ENCODE results near the gene PJA1.

PJA1 gene

DNA sequence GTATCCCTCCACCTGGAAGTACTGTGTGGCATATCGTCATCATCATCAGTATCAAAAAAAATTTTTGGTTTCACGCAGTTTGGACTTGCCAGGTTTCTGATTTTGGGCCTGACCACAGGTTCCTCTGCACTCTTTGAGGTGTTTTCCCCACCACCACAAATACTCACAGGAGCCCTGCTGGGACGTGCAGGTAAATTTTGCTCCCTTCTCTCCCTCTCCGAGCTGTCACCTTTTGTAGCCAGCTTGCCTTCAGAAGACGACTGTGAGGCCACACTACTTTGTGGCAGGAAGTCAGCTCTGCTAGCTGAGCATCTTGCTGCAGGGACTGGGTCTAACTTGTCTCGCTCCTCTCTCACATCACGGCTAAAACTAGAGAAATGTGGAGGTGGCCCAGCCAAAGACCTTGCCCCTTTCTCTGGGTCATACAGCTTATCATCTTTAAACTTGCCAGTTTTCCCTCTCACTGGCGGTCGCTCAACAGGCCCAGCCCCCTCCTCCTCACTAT, 2.8 kb downstream of the PJA1 start:
- no peak for TF ChIP-seq EZH2 (IDR thresholded peaks at IDR 0.05; ENCODE audit: borderline replicate concordance, low read length)
- no peak for TF ChIP-seq CTCF (IDR thresholded peaks at IDR 0.05; ENCODE audit: low read length)
- Histone ChIP-seq H4K20me1 (ENCODE audit: insufficient read depth, low read length) (no peaks in the 10 kb centered on the region), H3K27ac (ENCODE audit: low read depth, low read length, poor library complexity, severe bottlenecking) (no peak overlapping the region), H3K4me2 (ENCODE audit: low read length) (no peak overlapping the region), H2AFZ (ENCODE audit: low read length) (no peak overlapping the region), H3K79me2 (ENCODE audit: insufficient read depth, low read length) (no peaks in the 10 kb centered on the region), H3F3A (ENCODE audit: insufficient read depth, low read length) (no peaks in the 10 kb centered on the region), H3K4me1 (ENCODE audit: insufficient read depth, low read length, severe bottlenecking) (peaks cover 11% of the 10 kb centered on the region), H3K36me3 (ENCODE audit: insufficient read depth, low read length) (peaks cover 4% of the 10 kb centered on the region; the same call in 1 of the 2 replicates), H3K9me2 (ENCODE audit: low read depth, low read length) (no peaks in the 10 kb centered on the region), H3K27me3 (ENCODE audit: insufficient read depth, low read length) (no peaks in the 10 kb centered on the region), H3K9me3 (ENCODE audit: low read length) (no peaks in the 10 kb centered on the region), H3K4me3 (ENCODE audit: low read depth, low read length, poor library complexity, severe bottlenecking) (no peak overlapping the region), H3K9ac (ENCODE audit: low read length) (no peak overlapping the region)

DNA sequence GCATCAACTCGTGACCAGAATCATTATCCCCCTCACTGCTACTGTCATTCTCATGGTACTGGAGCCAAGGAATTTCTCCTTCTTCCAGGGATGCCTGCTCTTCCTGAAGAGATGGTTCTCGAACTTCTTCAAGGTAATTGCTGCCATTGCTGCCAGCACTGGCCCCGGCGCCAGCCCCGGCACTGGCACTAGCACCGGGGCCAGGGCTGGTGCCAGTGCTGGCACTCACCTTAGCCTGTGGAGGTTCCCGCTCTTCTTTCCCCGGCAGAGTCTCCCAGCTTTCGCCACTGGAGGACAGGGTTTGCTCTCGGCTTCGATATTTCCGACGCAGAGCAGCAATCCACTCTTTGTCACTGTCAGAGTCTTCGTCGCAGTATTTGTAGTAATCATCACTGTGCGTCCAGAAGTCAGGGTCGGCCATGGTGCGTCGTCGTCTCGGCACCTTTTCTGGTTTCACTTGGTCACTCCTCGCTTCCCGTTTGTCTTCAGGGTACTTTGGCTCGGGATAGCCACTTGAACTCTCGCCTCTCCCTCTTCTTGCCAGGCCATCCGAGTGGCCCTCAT, 3.4 kb downstream of the PJA1 start:
- Histone ChIP-seq H3K9me3 (ENCODE audit: low read length) (no peaks in the 10 kb centered on the region), H3K36me3 (ENCODE audit: insufficient read depth, low read length) (peaks cover 4% of the 10 kb centered on the region; the same call in 1 of the 2 replicates), H3K4me3 (ENCODE audit: low read depth, low read length, poor library complexity, severe bottlenecking) (no peak overlapping the region), H3K27ac (ENCODE audit: low read depth, low read length, poor library complexity, severe bottlenecking) (no peak overlapping the region), H3K9me2 (ENCODE audit: low read depth, low read length) (no peaks in the 10 kb centered on the region), H3K9ac (ENCODE audit: low read length) (no peak overlapping the region), H3K27me3 (ENCODE audit: insufficient read depth, low read length) (no peaks in the 10 kb centered on the region), H3K79me2 (ENCODE audit: insufficient read depth, low read length) (no peaks in the 10 kb centered on the region), H2AFZ (ENCODE audit: low read length) (no peak overlapping the region), H3K4me1 (ENCODE audit: insufficient read depth, low read length, severe bottlenecking) (peaks cover 11% of the 10 kb centered on the region), H4K20me1 (ENCODE audit: insufficient read depth, low read length) (no peaks in the 10 kb centered on the region), H3K4me2 (ENCODE audit: low read length) (no peak overlapping the region), H3F3A (ENCODE audit: insufficient read depth, low read length) (no peaks in the 10 kb centered on the region)
- TF ChIP-seq EZH2 (IDR thresholded peaks at IDR 0.05; ENCODE audit: borderline replicate concordance, low read length) (no peak), CTCF (IDR thresholded peaks at IDR 0.05; ENCODE audit: low read length) (no peak)

- Histone ChIP-seq H2AFZ (ENCODE audit: low read length) (no peak overlapping the region), H4K20me1 (ENCODE audit: insufficient read depth, low read length) (no peaks in the 10 kb centered on the region), H3K4me2 (ENCODE audit: low read length) (no peak overlapping the region), H3K9me2 (ENCODE audit: low read depth, low read length) (no peaks in the 10 kb centered on the region), H3K9ac (ENCODE audit: low read length) (no peak overlapping the region), H3K4me1 (ENCODE audit: insufficient read depth, low read length, severe bottlenecking) (peaks cover 11% of the 10 kb centered on the region), H3K9me3 (ENCODE audit: low read length) (no peaks in the 10 kb centered on the region), H3K27me3 (ENCODE audit: insufficient read depth, low read length) (no peaks in the 10 kb centered on the region), H3K4me3 (ENCODE audit: low read depth, low read length, poor library complexity, severe bottlenecking) (no peak overlapping the region), H3K36me3 (ENCODE audit: insufficient read depth, low read length) (peaks cover 4% of the 10 kb centered on the region; the same call in 1 of the 2 replicates), H3F3A (ENCODE audit: insufficient read depth, low read length) (no peaks in the 10 kb centered on the region), H3K27ac (ENCODE audit: low read depth, low read length, poor library complexity, severe bottlenecking) (no peak overlapping the region), H3K79me2 (ENCODE audit: insufficient read depth, low read length) (no peaks in the 10 kb centered on the region)
- TF ChIP-seq EZH2 (IDR thresholded peaks at IDR 0.05; ENCODE audit: borderline replicate concordance, low read length) (no peak), CTCF (IDR thresholded peaks at IDR 0.05; ENCODE audit: low read length) (no peak)
These were observed 3.9 kb downstream of the PJA1 start for GRCh38 chrX:69161371-69161770.

Data from OCI-LY1 (cell line).